COLO829 (cell line): ENCODE data around the gene DCAF8.

Experiments
- DNase-seq: peaks from one replicate; pipeline ENCODE4 v3.0.0; 2012; ENCODE audit warnings: low spot score

The DCAF8 gene

DNA sequence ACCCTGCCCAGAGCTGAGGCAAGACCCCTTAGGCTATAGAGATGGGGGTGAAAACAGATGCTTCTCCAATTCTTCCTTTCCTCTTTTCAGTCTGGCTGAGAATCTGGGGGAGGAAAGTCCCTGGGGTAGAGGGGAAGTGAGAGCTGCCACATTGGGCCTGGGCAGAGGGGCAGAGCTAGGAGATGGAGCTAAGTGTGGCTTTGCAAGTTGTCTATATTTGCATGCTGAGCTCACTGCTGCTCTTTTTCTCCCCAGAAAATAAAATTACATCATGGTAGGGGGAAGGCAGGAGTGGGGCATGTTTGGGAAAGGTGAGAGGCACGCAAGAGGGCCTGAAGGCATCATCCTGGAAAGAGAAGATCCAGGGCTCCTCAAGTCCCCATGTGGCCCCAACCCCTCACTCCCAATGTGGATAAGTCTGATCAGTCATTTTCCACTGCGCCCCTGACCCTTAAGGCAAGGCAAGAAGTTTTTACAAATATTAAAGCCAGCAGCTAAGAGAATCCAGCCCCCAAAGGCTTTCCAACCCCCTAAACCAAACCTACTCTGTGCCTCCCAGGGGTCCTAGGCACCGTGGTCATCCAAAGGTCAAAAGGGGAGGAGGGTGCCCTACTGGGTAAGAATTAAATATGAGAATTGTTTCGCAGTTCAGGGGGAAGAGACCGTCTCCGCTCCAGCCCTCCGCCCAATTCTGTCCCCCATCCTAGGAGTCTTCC is 57.7 kb downstream of the DCAF8 start:
- DNase-seq: no peak

DNA sequence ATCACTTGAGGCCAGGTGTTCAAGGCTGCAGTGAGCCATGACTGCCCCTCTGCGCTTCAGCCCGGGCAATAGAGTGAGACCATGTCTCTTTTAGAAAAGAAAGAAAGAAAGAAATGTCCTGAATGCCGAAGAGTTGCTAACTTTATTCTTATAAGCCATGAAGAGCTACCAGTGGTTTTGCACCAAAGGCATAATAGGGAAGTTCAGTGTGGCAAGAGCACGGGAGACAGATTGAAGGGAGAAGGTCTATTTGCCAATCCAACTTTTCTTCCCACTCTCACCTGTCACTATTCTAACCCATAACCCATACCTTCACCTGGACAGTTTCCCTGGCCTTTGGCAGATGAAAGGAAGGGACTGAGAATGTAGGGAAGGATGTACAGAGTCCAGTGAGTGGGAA is 61.6 kb downstream of the DCAF8 start:
- no peak for DNase-seq

DNA sequence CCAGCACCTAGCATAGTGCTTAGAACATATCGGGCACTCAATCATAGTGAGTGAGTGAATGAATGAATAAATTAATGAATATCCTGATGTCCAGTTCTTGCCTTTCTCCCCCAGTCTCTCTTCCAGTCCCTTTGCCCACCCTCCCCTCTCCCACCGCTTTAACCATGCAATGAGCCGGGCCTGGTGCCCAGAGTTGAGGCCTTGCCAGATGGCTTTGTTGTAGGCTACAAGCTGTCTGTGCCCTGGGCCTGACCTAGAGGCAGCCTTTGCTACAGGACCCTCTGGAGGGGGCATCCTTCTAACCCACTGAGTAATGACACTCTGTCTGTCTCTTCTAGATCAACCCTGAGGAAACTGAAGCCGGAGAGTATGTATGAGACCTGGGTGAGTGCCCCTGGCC is 65.1 kb downstream of the DCAF8 start:
- no peak for DNase-seq

DNA sequence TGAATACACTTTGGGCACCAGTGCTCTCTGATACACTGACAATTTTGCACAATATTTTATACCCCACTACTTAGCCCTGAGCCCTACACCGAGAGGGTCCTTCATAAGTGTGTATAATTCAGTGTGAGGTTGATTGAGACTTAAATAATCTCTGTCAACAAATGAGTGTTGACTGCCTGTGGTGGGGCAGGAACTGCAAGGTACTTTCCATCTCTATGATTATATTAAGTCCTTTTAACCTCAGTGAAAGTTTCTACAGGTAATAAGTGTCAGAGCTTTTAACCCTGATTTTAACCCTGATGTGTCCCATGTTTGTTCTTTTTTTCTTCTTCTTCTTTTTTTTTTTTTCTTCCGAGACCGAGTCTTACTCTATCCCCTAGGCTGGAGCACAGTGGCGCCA is 66.2 kb downstream of the DCAF8 start:
- no peak for DNase-seq

DNA sequence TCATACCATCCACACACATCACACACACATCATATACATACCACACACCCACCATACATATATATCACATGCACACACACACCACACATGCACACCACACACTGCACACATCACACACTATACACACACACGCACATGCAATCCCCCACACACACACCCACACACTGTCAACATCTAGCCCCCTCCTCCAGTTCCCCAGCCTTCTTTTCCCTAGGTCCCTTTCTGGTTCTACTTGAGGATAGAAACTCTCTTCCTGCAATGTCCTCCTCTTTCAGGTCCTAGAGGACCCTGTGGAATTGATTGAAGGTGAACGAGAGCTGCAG is 67.7 kb downstream of the DCAF8 start:
- no peak for DNase-seq

DNA sequence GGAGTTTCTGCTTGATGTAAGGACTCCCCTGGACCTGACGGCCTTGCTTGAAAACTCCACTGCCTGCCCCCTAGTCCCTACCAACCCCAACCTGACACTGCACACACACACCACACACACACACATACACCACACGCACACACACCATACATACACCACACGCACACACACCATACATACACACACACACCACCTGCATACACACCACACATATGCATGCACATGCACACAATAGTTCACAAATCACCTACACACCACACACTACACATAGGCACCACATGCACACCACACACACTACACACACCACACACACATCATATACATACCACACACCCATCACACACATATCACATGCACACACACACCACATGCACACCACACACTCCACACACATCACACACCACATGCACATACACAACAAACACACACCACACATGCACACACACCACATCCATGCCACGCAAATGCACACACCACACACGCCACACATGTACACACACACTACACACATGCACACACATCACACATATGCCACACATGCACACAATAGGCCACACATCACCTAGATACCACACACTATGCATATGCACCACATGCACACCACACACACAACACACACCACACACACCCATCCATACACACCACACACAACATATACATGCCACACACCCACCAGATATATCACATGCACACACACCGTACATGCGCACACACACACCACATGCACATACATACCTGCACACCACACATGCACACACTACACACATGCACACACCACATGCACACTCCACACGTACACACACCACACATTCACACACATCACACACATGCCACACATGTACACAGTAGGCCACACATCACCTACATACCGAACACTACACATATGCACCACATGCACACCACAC is 68.3 kb downstream of the DCAF8 start:
- DNase-seq: no peak

DNA sequence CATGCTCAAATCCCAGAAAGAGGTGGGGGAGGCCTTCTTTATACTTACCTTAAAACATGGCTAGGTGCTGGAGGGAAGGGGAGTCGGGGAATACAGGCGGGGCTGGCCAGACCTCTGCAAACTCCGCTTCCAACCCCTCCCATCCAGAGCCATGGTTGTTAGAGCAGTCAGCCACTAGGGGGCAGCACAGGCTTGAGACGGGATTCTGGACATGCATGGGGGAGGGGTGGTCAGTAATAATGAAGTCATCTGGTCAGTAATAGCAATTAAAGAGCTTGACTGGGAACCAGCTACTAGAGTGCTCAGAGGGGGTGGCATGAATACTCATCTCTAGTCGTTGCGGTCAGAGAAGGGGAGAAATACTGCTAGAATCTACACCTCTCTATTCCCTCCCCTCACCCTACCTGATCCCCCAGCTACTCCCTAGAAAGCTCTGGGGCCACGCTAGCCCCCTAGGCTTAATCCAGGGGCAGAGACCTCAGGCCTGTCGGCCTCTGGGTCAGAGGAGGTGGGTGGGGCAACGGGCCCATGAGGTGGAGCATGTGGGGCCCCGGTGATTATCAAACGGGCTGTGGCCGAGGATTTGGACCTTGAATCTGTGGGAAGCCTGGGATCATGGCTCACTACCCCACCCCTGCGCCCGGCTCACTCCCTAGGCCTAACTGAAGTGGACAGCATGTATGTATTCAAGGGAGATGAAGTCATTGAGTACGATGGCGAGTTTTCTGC is 69.1 kb downstream of the DCAF8 start:
- DNase-seq: peak; percentile 90

DNA sequence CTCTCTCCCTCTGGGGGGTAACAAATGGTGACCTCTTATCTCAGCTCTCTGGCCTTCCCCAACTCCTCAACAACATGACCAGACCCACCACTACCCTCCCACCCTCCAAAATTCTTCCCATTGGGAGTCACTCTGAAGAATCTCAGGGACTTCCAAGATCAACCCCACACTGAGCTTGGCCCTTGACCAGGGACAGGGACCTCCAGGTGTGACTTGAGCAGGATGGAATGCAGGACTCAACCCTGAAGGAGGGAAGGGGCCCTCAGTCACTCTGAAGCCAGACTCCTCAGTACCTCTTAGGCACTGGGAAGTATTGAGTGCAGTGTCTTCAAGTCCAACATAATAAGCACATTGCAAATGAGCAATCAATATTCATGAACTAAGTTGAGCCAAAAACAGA is 70.1 kb downstream of the DCAF8 start:
- no peak for DNase-seq

DNA sequence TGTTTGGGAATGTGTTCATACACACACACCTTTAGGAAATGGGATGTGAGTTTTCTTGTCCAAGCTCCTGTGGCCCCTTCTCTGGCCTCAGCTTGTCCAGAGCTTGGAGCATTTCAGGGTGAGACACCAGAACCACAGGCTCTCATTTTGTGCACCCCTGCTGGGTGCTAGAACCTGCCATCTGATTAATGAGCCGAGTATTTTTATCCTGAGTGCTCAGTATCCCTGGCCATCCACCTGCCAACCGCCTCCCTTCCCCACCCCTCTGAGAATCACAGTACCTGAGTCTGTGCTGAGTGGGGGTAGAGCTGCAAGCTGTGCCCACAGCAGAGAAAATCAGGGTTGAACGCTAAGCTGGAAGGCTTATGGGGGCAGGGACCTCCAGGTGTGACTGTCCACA is 70.6 kb downstream of the DCAF8 start:
- no peak for DNase-seq

DNA sequence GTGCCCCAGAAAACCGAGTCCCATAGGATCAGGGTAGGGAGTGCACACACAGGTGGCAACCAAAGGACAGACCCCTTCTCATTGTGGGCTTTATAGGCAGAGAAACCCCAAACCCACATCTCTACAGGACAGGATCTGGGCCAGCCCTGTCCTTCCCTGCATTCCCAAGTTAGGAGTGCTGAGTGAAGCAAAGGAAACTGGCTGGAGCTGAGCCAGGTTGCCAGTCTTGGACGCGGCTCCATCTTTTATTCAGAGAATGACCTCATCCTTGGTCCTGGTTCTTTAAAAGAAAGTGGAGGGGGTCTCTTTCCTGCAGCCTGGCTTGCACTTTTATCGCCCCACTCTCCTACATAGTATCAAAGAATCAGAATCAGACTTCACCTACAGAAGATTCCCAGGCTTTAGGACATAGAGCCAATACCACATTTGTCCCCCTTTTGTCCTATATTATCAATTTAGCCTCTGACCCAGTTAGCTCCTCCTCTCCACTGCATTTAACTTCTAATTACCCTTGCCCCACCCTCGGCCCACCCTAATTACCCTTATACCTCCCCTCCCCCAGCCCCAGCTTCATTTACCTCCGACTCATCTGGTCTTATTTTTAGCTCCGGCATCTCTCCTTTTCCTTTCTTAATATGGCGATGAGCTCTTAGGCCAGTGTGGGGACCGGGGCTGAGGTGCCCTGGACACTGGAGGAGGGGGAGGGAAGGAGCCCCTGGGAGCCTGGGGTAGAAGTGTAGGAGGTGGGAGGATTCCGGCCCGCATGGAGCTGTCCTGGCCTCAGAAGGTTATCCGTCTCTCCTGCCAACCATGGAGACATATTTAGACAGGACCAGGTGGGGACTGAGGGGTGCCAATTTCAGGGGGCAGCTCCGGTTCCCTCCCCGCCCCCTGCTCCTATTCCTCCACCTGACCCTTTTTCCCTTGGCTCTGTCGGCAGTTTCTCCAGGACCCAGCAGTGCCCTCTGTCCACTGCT is 72.4 kb downstream of the DCAF8 start, which contains the start of gene CASQ1:
Gene CASQ1, plus strand, starts transcription at position 927 of the 977 bp plus-strand sequence. CDS start 177 bp downstream, outside the sequence.
- DNase-seq: no peak

DNA sequence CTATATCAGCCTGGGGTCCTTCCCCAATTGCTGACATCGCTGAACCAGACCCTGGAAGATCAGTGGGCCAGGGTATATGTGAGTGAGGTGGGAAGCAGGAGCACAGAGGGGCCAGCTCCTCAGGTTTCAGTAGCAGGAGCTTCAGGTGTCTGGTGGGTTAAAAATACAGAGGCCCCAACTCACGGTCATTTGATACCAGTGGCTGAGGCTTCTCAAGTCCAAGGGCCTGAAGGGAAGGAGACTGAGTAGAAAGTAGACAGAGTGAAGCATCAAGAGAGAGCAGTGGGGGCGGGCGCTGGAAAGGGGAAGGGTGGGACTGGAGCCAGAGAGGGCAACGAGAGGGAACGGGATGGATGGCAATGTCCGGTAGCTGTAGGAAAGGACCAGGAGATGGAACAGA is 74.0 kb downstream of the DCAF8 start:
- DNase-seq: no peak

DNA sequence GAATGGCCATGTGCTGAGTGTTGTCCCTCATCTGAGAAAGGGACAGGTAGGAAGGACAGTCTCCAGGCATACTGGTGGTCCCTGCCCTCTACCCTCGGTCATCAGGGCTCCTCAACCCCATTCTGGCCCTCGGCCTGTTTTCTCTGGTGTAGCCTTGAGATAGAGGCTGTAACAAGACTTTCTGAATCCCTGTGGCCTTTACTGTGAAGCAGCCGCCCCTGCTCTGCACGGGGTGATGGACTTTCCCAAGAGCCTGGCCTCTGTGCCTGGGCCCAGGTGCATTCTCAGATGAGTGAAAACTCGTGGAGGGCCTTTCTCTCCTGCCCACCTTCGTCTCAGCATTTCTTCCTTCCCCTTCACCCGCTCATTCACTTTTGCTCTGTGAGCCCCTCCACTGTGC is 74.9 kb downstream of the DCAF8 start:
- no peak for DNase-seq

DNA sequence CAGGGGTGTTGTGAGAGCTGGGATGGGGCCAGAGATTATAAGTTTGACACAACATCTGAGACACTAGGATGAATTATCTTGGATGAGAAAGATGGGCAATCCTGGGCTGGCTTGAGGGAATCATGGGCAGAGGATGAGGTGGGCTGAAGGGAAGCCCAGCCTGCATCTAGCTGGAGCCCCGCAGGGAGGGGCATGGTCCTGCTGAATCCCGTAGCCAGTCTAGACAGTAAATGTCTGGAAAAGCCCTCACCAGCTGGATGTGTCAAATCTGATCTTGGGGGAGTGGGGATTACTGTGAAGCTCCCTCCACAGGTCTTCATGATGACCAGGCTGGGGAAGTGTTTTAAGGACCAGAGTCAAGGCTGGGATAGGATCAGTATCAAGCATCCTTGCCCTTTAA is 75.6 kb downstream of the DCAF8 start:
- DNase-seq: no peak

DNA sequence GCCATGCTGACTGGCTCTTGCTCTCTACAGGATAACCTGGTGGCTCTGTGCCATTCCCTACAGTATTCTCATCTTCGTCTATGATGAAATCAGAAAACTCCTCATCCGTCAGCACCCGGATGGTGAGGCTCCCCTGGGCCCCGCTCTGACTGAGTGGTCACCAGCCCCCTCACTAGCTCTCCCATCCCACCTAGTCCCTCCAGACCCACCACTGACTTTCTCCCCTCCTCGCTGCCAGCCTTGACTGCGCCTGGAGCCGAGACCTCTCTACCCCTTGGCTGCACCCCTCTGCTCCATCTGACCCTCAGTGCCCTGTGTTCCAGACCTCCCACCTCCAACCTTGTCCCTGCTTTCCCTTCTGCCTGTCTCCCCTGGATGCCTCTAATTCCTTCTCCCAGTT is 76.1 kb downstream of the DCAF8 start:
- no peak for DNase-seq

DNA sequence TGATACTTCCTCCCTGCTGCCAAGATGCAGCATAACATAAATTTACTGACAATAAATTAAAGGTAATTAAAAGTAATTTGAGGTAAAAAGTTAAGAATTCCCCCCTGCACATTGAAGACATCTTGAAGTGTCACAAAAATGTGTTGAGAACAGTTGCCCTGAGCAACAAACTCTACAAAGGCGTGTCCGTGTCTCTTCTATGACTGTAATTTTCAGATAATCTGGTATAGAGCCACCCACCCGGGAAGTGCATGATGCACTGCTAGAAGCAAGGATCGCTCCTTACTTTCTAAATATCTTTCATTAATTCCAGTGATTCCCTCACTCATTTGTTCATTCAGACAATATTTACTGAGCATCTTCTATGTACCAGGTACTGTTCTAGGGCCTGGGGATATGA is 83.0 kb downstream of the DCAF8 start:
- no peak for DNase-seq

DNA sequence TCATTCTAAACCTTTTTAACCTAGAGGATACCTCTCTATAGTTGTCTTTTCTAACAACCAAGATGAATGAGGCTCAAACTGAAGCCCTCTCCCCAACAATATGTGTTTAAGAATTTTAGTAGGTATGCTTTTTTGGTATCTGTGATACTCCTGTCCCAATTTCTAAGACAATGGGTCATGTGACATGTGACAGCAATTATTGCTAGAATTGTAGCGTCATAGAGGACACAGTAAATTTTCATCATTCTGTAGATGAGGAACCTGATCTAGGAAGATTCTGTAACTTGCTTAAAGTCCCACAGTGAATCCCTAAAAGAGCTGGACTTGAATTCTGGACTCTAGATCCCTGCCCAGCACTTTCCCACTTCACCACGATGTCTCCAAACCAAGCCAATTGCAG is 83.6 kb downstream of the DCAF8 start:
- DNase-seq: no peak

DNA sequence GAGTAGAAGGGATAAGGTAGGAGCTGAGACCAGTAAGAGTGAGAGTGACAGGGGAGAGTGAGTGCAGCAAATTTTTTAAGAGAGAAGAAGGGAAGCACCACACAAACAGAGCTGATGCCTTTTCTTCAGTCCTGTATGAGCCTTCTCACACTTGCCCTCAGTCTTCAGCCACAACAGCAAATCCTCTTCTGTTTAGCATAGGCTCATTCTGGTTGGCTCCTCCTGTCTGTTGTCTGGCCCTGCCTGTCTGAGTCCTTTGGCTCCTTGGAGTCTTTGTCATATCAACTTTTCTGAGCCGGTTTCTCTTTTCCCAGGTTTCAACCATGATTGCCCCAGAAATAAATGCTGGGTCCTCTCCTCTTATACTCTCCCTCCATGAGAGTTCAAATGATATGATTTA is 84.7 kb downstream of the DCAF8 start:
- no peak for DNase-seq

DNA sequence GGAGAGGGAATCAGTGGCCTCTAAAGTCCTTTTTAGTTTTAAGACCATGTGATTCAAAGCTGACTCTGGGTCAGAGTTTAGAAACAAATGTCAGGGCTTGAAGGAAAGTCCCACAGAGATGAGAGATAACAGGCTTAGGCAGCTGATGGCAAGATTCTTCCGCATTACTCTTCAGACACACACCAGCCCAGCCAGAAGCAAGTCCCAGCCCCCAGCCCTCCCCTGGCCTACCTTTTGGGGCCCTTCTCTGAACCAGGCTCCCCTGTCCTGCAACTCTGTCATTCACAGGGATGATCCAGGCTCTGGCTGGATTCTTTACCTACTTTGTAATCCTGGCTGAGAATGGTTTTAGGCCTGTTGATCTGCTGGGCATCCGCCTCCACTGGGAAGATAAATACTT is 85.1 kb downstream of the DCAF8 start:
- no peak for DNase-seq

DNA sequence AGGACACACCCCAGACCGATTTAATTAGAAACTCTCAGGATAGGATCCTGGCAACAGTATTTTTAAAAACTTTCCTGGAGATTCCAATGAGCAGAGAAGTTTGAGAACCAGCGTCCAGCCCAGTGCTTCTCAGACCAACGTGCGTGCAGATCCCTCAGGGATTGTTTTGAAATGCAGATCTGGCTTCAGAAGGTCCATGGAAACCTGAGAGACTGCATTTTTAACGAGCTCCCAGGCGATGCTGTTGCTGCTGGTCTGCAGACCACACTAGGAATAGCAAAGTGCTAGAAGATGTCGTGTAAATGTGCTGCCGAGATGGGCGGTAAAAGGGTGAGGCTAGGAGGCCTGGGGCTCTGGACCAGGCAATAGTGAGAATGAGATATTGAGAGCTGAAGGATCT is 90.4 kb downstream of the DCAF8 start:
- no peak for DNase-seq

DNA sequence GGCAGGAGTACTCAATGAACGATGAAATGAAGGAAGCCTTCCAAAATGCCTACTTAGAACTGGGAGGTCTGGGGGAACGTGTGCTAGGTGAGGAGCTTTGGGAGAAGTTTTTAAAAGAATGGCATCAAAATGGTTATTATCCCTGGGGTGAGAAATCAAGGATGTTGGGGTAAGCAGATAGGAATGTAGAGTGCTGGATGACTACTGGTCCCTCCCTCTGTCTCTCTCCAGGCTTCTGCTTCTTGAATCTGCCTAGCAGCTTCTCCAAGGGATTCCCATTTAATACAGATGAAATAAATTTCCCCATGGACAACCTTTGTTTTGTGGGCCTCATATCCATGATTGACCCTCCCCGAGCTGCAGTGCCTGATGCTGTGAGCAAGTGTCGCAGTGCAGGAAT is 91.0 kb downstream of the DCAF8 start:
- DNase-seq: no peak

DNA sequence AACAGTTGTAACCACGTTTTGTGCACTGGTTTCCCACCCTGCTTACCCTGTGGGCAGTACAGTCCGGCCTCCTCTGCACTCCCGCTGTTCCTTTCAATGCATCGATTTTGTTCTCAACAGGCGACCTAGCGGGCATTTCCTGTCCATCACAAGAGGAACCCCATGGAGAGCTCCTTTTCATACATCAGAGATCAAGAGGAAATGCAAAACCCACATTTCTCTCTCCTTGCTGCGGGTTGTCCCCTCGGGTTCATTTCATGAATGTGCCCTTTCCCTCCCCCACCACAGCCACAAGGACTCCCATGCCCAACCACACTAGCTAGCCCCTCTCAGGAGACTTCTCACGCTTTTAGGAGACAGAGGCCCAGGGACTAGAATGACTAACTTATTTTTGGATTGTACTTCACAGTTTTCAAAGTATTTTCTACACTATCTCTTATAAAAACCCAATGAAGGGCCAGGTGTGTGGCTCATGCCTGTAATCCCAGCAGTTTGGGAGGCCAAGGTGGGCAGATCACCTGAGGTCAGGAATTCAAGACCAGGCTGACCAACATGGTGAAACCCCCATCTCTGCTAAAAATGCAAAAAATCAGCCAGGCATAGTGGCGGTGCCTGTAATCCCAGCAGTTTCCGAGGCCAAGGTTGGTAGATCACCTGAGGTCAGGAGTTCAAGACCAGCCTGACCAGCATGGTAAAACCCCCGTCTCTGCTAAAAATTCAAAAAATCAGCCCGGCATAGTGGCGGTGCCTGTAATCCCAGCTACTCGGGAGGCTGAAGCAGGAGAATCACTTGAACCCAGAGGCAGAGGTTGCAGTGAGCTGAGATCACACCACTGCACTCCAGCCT is 92.6 kb downstream of the DCAF8 start:
- DNase-seq: no peak
